Endothelial cell of umbilical vein (primary cell): ENCODE measurements around the gene TNFRSF1A. TPM values are rescaled to one million over a fixed set of nuclear protein-coding genes. Genes with fewer than 3 reads are reported as not detected.

Experiments
- BruUV-seq: library from RNA; stranded (reverse); fragments of 400-500 nt; replicated peaks from 2 replicates; lab custom pipeline; 2021; lab: Mats Ljungman, UMichigan
- CTCF ChIA-PET: fragments of 300-600, 350-600 bp; sonication (Branson Sonifier 250); formaldehyde crosslinking; loops from one replicate; lab custom pipeline; 2021; ENCODE audit warnings: antibody characterized with exemption, inconsistent platforms; lab: Charles Lee
- POLR2A ChIA-PET: fragments of 300-600, 350-600 bp; sonication (Branson Sonifier 250); formaldehyde crosslinking; loops from one replicate; lab custom pipeline; 2021; ENCODE audit warnings: antibody characterized with exemption, inconsistent platforms; lab: Charles Lee
- DNase-seq: peaks from one replicate; pipeline ENCODE4 v3.0.0-alpha.2; 2011; ENCODE audit warnings: low read depth, low spot score
- FAIRE-seq: peaks from 2 replicates; lab custom pipeline; 2011; peaks lifted over from hg19 to GRCh38; lab: Jason Lieb, UNC
- H2AFZ ChIP-seq: 2 replicates; pipeline ENCODE4 v1.6.0; 2012; ENCODE audit warnings: low read depth, low read length, control low read depth, inconsistent platforms
- H3K27ac ChIP-seq: 2 replicates; pipeline ENCODE4 v1.5.1; 2011; ENCODE audit warnings: low read depth, mild to moderate bottlenecking, control low read depth, low read length, moderate library complexity; ENCODE audit not compliant: insufficient read depth
- H3K27me3 ChIP-seq, 2 experiments: 2 replicates each; pipeline versions ENCODE4 v1.6.0 to v1.6.1; 2011; ENCODE audit warnings: low read length in 2 of 2, mixed read lengths in 1 of 2; ENCODE audit not compliant: control insufficient read depth in 2 of 2, insufficient read depth in 2 of 2
- H3K36me3 ChIP-seq, 2 experiments: 2 replicates in 1 of 2; 3 replicates in 1 of 2; pipeline ENCODE4 v1.5.1; 2011; ENCODE audit warnings: low read length in 2 of 2, mild to moderate bottlenecking in 1 of 2, moderate library complexity in 1 of 2; ENCODE audit not compliant: control insufficient read depth in 2 of 2, insufficient read depth in 2 of 2; ENCODE audit errors: extremely low read depth in 1 of 2
- H3K4me1 ChIP-seq: 3 replicates; pipeline ENCODE4 v1.5.1; 2011; ENCODE audit warnings: mild to moderate bottlenecking, low read length; ENCODE audit not compliant: control insufficient read depth, insufficient read depth; ENCODE audit errors: extremely low read depth
- H3K4me2 ChIP-seq: 2 replicates; pipeline ENCODE4 v1.6.1; 2011; ENCODE audit warnings: low read length, control low read depth, mixed read lengths; ENCODE audit not compliant: insufficient read depth
- H3K4me3 ChIP-seq, 3 experiments: fragments of 200-600 bp in 1 of 3; sonication (generic), shearing (Covaris generic) in 1 of 3; replicated peaks in 1 of 3; 2 replicates each; pipeline ENCODE4 v1.5.1; 2011 to 2016; ENCODE audit warnings: control low read depth in 3 of 3, low read length in 3 of 3, mild to moderate bottlenecking in 2 of 3, inconsistent platforms in 1 of 3, low read depth in 1 of 3, moderate library complexity in 1 of 3; ENCODE audit not compliant: insufficient read depth in 1 of 3
- H3K79me2 ChIP-seq: 2 replicates; pipeline ENCODE4 v1.6.0; 2012; ENCODE audit warnings: low read length, inconsistent platforms; ENCODE audit not compliant: control insufficient read depth, insufficient read depth
- H3K9ac ChIP-seq: replicated peaks from 2 replicates; pipeline ENCODE3; 2011; ENCODE audit warnings: low read length, control low read depth; ENCODE audit not compliant: insufficient read depth; ENCODE audit errors: extremely low read depth
- H3K9me1 ChIP-seq: replicated peaks from 3 replicates; pipeline ENCODE4 v1.6.0; 2011; ENCODE audit warnings: mild to moderate bottlenecking, low read length; ENCODE audit not compliant: control insufficient read depth, insufficient read depth; ENCODE audit errors: extremely low read depth
- H3K9me3 ChIP-seq: replicated peaks from 2 replicates; pipeline ENCODE4 v1.5.1; 2012; ENCODE audit warnings: low read length, inconsistent platforms; ENCODE audit not compliant: control insufficient read depth, insufficient read depth
- H4K20me1 ChIP-seq: replicated peaks from 2 replicates; pipeline ENCODE3; 2011; ENCODE audit warnings: mild to moderate bottlenecking, low read length; ENCODE audit not compliant: control insufficient read depth, insufficient read depth; ENCODE audit errors: extremely low read depth
- EZH2 ChIP-seq: IDR thresholded peaks from 2 replicates; pipeline ENCODE4 v1.6.1; 2012; ENCODE audit warnings: borderline replicate concordance, low read depth, mild to moderate bottlenecking, moderate library complexity, low read length, inconsistent platforms; ENCODE audit not compliant: severe bottlenecking
- FOS ChIP-seq: IDR thresholded peaks from 2 replicates; pipeline ENCODE4 v1.6.1; 2011; ENCODE audit warnings: mild to moderate bottlenecking, low read length, moderate library complexity, borderline replicate concordance; ENCODE audit not compliant: insufficient read depth
- GATA2 ChIP-seq: IDR thresholded peaks from 2 replicates; pipeline ENCODE4 v1.7.0; 2011; ENCODE audit warnings: low read depth, mild to moderate bottlenecking, moderate library complexity, mixed read lengths, low read length; ENCODE audit not compliant: insufficient read length, insufficient read depth
- JUN ChIP-seq: IDR thresholded peaks from 2 replicates; pipeline ENCODE4 v1.6.1; 2011; ENCODE audit warnings: borderline replicate concordance, low read depth; ENCODE audit not compliant: insufficient read length, insufficient read depth
- MAX ChIP-seq: IDR thresholded peaks from 2 replicates; pipeline ENCODE4 v1.6.1; 2011; ENCODE audit not compliant: insufficient read depth, insufficient read length
- MYC ChIP-seq: IDR thresholded peaks from one replicate; pipeline ENCODE4 v1.6.1; 2011; ENCODE audit warnings: mild to moderate bottlenecking, low read depth, low read length
- POLR2A ChIP-seq: IDR thresholded peaks from 2 replicates; pipeline ENCODE4 v1.6.1; 2012; ENCODE audit warnings: low read depth, mild to moderate bottlenecking, control low read depth, low read length
- POLR2AphosphoS5 ChIP-seq: IDR thresholded peaks from 2 replicates; pipeline ENCODE4 v1.6.1; 2012; ENCODE audit warnings: low read depth, mild to moderate bottlenecking, control low read depth, low read length, moderate library complexity; ENCODE audit not compliant: insufficient read depth
- dilution Hi-C: fragments of 300-500 bp; cut with MboI; formaldehyde crosslinking; loops from one replicate; pipeline ENCODE4 v1.15.0; 2019; ENCODE audit warnings: low sequenced_read_pairs; ENCODE audit not compliant: extremely low pct_ligation_motif_present
- intact Hi-C: fragments of 100-400 bp; cut with micrococcal nuclease; formaldehyde crosslinking; loops from one replicate; pipeline ENCODE4 v1.10.0; 2022
- polyA plus RNA-seq, 4 experiments: library from polyadenylated mRNA; depleted of rRNA in 3 of 4; stranded (reverse) in 3 of 4; unstranded in 1 of 4; fragments of >200 nt; gene quantifications; 2 replicates each; pipeline versions ENCODE4 v1.2.1 to v1.2.3, GENCODE V29; 2011 to 2012; ENCODE audit warnings: missing spikeins in 1 of 4
- total RNA-seq: library from RNA; stranded (reverse); gene quantifications from 2 replicates; pipeline ENCODE4 v1.2.3, GENCODE V29; 2021
- TF ChIP-seq, protein P1 (sequence below), 2 donors: IDR thresholded peaks; 1 replicate in 1 of 2; 2 replicates in 1 of 2; pipeline ENCODE4 v1.5.1; 2011; ENCODE audit warnings: low read length in 2 of 2, mild to moderate bottlenecking in 2 of 2, moderate library complexity in 2 of 2, control low read depth in 1 of 2, inconsistent platforms in 1 of 2, low read depth in 1 of 2; ENCODE audit not compliant: insufficient read depth in 1 of 2; ENCODE audit errors: extremely low read depth in 1 of 2

Gene TNFRSF1A
- total and polyA plus RNA-seq, 2 donors (not counting 3 experiments of a cell fraction or from before 2014, with no cell fraction given): 86.5 to 98.2 TPM

DNA sequence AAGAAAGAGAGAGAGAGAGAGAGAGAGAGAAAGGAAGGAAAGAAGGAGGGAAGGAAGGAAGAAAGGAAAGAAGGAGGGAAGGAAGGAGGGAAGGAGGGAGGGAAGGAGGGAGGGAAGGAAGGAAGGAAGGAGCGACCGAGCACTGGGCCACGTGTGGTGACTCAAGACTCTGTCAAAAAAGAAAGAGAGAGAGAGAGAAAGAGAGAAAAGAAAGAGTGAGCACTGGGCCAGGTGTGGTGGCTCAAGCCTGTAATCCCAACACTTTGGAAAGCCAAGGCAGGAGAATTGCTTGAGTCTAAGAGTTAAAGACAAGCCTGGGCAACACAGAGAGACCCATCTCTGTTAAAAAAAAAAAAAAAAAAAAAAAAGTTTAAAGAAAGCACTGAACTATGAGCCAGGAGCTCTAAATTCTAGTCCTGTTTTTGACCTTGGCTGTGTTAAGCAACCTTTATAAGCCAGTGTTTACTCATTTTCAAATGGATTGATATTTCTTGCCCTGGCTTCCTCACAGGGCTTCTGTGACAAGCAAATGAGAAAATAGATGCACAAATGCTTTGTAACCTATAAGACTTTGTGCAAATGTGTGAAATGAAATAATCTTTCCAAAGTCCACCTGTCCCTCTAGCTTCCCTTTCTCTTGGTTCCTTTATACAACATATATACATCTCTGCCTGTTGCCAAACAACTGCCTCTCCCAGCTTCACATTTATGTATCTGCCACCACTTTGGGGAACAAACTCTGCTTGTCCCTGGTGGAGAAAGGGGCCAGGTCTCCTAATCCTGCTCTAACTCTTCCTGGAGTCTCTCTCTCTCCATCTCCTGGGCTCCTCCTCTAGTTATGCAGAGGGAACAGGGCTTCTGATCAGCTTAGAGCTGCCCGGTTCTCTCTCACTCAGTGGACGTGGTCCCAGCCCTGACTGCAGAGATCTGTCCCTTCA is 47.5 kb downstream of the TNFRSF1A start:
- no peaks in the 10 kb centered on the region for H3K36me3 ChIP-seq
- CTCF ChIA-PET: interaction anchor here (0.6 to 2.0 kb wide), 6 partner anchors 8 to 104 kb away, joined by 3 to 10 read pairs (median 4); no protein-coding TSS in a partner anchor
- peak overlapping the region; percentile 19 for H2AFZ ChIP-seq
- no peaks in the 10 kb centered on the region for H3K9me1 ChIP-seq
- TSS peak; percentile 40 for BruUV-seq
- intact Hi-C loops (loop anchor here (1.0 kb wide), 2 partner anchors 8 to 29 kb away; no protein-coding TSS in a partner anchor), dilution Hi-C loops (no loop called here)
- H3K9ac ChIP-seq: peak overlapping the region; percentile 55
- H4K20me1 ChIP-seq: no peaks in the 10 kb centered on the region
- no peak for DNase-seq
- no peak overlapping the region for H3K4me3 ChIP-seq
- H3K9me3 ChIP-seq: no peaks in the 10 kb centered on the region
- H3K4me2 ChIP-seq: no peak overlapping the region
- H3K79me2 ChIP-seq: no peaks in the 10 kb centered on the region
- POLR2A ChIA-PET: no interaction called here
- TF ChIP-seq POLR2A (no peak), MAX (no peak), MYC (no peak), GATA2 (no peak), FOS (no peak), EZH2 (no peak), POLR2AphosphoS5 (no peak), JUN (no peak)
- TF ChIP-seq, protein P1, sequence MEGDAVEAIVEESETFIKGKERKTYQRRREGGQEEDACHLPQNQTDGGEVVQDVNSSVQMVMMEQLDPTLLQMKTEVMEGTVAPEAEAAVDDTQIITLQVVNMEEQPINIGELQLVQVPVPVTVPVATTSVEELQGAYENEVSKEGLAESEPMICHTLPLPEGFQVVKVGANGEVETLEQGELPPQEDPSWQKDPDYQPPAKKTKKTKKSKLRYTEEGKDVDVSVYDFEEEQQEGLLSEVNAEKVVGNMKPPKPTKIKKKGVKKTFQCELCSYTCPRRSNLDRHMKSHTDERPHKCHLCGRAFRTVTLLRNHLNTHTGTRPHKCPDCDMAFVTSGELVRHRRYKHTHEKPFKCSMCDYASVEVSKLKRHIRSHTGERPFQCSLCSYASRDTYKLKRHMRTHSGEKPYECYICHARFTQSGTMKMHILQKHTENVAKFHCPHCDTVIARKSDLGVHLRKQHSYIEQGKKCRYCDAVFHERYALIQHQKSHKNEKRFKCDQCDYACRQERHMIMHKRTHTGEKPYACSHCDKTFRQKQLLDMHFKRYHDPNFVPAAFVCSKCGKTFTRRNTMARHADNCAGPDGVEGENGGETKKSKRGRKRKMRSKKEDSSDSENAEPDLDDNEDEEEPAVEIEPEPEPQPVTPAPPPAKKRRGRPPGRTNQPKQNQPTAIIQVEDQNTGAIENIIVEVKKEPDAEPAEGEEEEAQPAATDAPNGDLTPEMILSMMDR (IDR thresholded peaks at IDR 0.05; ENCODE audit: extremely low read depth in 1 of 2, insufficient read depth in 1 of 2, low read depth in 1 of 2, low read length in 2 of 2): no peak
- FAIRE-seq: no peak
- no peaks in the 10 kb centered on the region for H3K27me3 ChIP-seq
- H3K27ac ChIP-seq: peak overlapping the region; percentile 74
- peaks cover 13% of the 10 kb centered on the region for H3K4me1 ChIP-seq
